GM18867 (cell line): ENCODE data around the gene BLOC1S4.
"Not testable (repeated sequence)": the region's sequence is repeated elsewhere in the genome, so short reads cannot be mapped to it uniquely, and the experiment has no call there.

ENCODE experiments used
- ATAC-seq: cut with Tn5 transposase; IDR thresholded peaks from one replicate; pipeline ENCODE4 v1.9.1; 2021; ENCODE audit warnings: mild to moderate bottlenecking, moderate library complexity; ENCODE audit not compliant: unreplicated experiment

The BLOC1S4 gene

GRCh38 chr4:6716018-6716911, at the start of gene BLOC1S4:
BLOC1S4 (plus strand) TSS chr4:6716174; CDS start chr4:6716210, 36 bp downstream.
- ATAC-seq = peak; percentile 81

GRCh38 chr4:6668391-6668790, 47.6 kb upstream of the BLOC1S4 start:
- no peak for ATAC-seq

GRCh38 chr4:6671648-6672047, 44.3 kb upstream of the BLOC1S4 start:
- ATAC-seq = no peak

GRCh38 chr4:6672131-6672530, 43.8 kb upstream of the BLOC1S4 start:
- ATAC-seq = no peak

GRCh38 chr4:6672541-6673190, 43.3 kb upstream of the BLOC1S4 start:
- ATAC-seq = not testable (repeated sequence)

- ATAC-seq = not testable (repeated sequence)
Measured at GRCh38 chr4:6673191-6673659, 42.7 kb upstream of the BLOC1S4 start.

GRCh38 chr4:6673660-6674499, 42.1 kb upstream of the BLOC1S4 start:
- peak; percentile 64 for ATAC-seq

- peak; percentile 58 for ATAC-seq
Measured at GRCh38 chr4:6674500-6675149, 41.3 kb upstream of the BLOC1S4 start.

GRCh38 chr4:6676722-6677558, 39.0 kb upstream of the BLOC1S4 start:
- no peak for ATAC-seq

GRCh38 chr4:6680372-6681034, 35.5 kb upstream of the BLOC1S4 start:
- ATAC-seq = no peak

GRCh38 chr4:6681191-6681590, 34.8 kb upstream of the BLOC1S4 start:
- ATAC-seq = no peak

- ATAC-seq = no peak
Measured at GRCh38 chr4:6682862-6683590, 32.9 kb upstream of the BLOC1S4 start.

GRCh38 chr4:6684656-6685055, 31.3 kb upstream of the BLOC1S4 start:
- no peak for ATAC-seq

GRCh38 chr4:6686104-6686787, 29.7 kb upstream of the BLOC1S4 start:
- ATAC-seq = no peak

GRCh38 chr4:6687947-6688878, 27.8 kb upstream of the BLOC1S4 start:
- no peak for ATAC-seq

- ATAC-seq = peak; percentile 75
Measured at GRCh38 chr4:6688879-6689505, 27.0 kb upstream of the BLOC1S4 start.
